ENCODE measurements around the gene TMEM121. TPM values are rescaled to one million over a fixed set of nuclear protein-coding genes. Genes with fewer than 3 reads are reported as not detected.
A peak's percentile ranks its signal among the peaks of the same experiment; 100 is the strongest.
"Not testable (repeated sequence)": the region's sequence is repeated elsewhere in the genome, so short reads cannot be mapped to it uniquely, and the experiment has no call there.

The TMEM121 gene
- total RNA-seq, 1 donor from 2014 or later, result 4.4 TPM

GRCh38 chr14:105566248-105567163 is 40.1 kb downstream of the TMEM121 start:
- DNase-seq (ENCODE audit: low spot score); ATAC-seq: not testable (repeated sequence)

GRCh38 chr14:105567164-105568103 is 41.1 kb downstream of the TMEM121 start:
- ATAC-seq; DNase-seq (ENCODE audit: low spot score): not testable (repeated sequence)

- DNase-seq (ENCODE audit: low spot score); ATAC-seq: not testable (repeated sequence)
Measured at GRCh38 chr14:105568140-105568843, 41.9 kb downstream of the TMEM121 start.

GRCh38 chr14:105568859-105569766 is 42.7 kb downstream of the TMEM121 start:
- DNase-seq (ENCODE audit: low spot score), result no peak
- no peak for ATAC-seq

GRCh38 chr14:105570482-105570881 is 44.1 kb downstream of the TMEM121 start:
- no peak for ATAC-seq
- no peak for DNase-seq (ENCODE audit: low spot score)

GRCh38 chr14:105571181-105571951 is 45.0 kb downstream of the TMEM121 start:
- ATAC-seq; DNase-seq (ENCODE audit: low spot score): not testable (repeated sequence)

GRCh38 chr14:105572063-105572462 is 45.7 kb downstream of the TMEM121 start:
- not testable (repeated sequence) for DNase-seq (ENCODE audit: low spot score); ATAC-seq

- not testable (repeated sequence) for DNase-seq (ENCODE audit: low spot score); ATAC-seq
Measured at GRCh38 chr14:105573841-105574240, 47.5 kb downstream of the TMEM121 start.

GRCh38 chr14:105574411-105574810 is 48.0 kb downstream of the TMEM121 start:
- ATAC-seq, result not testable (repeated sequence)

GRCh38 chr14:105575016-105575700 is 48.8 kb downstream of the TMEM121 start:
- DNase-seq (ENCODE audit: low spot score), result peak; percentile 5
- not testable (repeated sequence) for ATAC-seq

More at GRCh38 chr14:105574411-105574810, 48.0 kb downstream of the TMEM121 start:
- not testable (repeated sequence) for DNase-seq (ENCODE audit: low spot score)

- DNase-seq (ENCODE audit: low spot score), result no peak
Measured at GRCh38 chr14:105576525-105577088, 50.2 kb downstream of the TMEM121 start.

GRCh38 chr14:105577314-105577861 is 51.0 kb downstream of the TMEM121 start:
- ATAC-seq, result no peak
- DNase-seq (ENCODE audit: low spot score), result peak; percentile 34

More at GRCh38 chr14:105576525-105577088, 50.2 kb downstream of the TMEM121 start:
- no peak for ATAC-seq

GRCh38 chr14:105578070-105578469 is 51.7 kb downstream of the TMEM121 start:
- ATAC-seq (no peak), DNase-seq (ENCODE audit: low spot score) (no peak)

GRCh38 chr14:105579221-105579620 is 52.8 kb downstream of the TMEM121 start:
- not testable (repeated sequence) for ATAC-seq; DNase-seq (ENCODE audit: low spot score)
